ENCODE measurements around the gene CHP2. TPM values are rescaled to one million over a fixed set of nuclear protein-coding genes. Genes with fewer than 3 reads are reported as not detected.

Gene CHP2
- total RNA-seq, 1 donor from 2014 or later = 0.26 TPM

GRCh38 chr16:23768581-23768980, 13.8 kb downstream of the CHP2 start:
- FAIRE-seq (no peak), DNase-seq (ENCODE audit: low read depth) (peak; percentile 83)

DNA sequence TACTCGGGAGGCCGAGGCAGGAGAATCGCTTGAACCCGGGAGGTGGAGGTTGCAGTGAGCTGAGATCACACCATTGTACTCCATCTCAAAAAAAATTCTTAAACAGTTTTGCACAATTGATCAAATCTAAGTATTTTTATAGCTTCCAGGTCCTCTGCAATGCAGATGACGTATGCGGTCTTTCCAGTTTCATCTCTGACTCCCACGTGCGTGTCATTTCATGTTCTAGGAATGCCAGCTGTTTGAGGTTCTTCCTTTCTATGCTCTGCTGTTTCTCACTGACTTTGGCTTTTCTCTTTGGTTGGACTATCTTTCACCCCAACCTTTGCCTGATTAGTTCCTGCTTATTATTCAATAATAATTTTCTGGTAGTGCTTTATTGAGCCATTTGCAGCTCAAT, 16.2 kb downstream of the CHP2 start:
- DNase-seq (ENCODE audit: low read depth) (peak; percentile 89), FAIRE-seq (no peak)
- TF ChIP-seq, protein P1, sequence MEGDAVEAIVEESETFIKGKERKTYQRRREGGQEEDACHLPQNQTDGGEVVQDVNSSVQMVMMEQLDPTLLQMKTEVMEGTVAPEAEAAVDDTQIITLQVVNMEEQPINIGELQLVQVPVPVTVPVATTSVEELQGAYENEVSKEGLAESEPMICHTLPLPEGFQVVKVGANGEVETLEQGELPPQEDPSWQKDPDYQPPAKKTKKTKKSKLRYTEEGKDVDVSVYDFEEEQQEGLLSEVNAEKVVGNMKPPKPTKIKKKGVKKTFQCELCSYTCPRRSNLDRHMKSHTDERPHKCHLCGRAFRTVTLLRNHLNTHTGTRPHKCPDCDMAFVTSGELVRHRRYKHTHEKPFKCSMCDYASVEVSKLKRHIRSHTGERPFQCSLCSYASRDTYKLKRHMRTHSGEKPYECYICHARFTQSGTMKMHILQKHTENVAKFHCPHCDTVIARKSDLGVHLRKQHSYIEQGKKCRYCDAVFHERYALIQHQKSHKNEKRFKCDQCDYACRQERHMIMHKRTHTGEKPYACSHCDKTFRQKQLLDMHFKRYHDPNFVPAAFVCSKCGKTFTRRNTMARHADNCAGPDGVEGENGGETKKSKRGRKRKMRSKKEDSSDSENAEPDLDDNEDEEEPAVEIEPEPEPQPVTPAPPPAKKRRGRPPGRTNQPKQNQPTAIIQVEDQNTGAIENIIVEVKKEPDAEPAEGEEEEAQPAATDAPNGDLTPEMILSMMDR (IDR thresholded peaks at IDR 0.05; ENCODE audit: insufficient read depth, low read length, severe bottlenecking) = no peak
- H3K4me3 ChIP-seq (ENCODE audit: low read depth, low read length) = no peak overlapping the region
- no peaks in the 10 kb centered on the region for H3K27me3 ChIP-seq (ENCODE audit: control insufficient read depth, insufficient read depth, low read length)
- H3K36me3 ChIP-seq (ENCODE audit: control insufficient read depth, insufficient read depth, low read length) = no peaks in the 10 kb centered on the region

More at GRCh38 chr16:23768581-23768980, 13.8 kb downstream of the CHP2 start:
- H3K36me3 ChIP-seq (ENCODE audit: control insufficient read depth, insufficient read depth, low read length) = no peaks in the 10 kb centered on the region
- H3K27me3 ChIP-seq (ENCODE audit: control insufficient read depth, insufficient read depth, low read length) = no peaks in the 10 kb centered on the region
- TF ChIP-seq, protein P1 (IDR thresholded peaks at IDR 0.05; ENCODE audit: insufficient read depth, low read length, severe bottlenecking) = no peak
- no peak overlapping the region for H3K4me3 ChIP-seq (ENCODE audit: low read depth, low read length)

GRCh38 chr16:23771642-23772041, 16.8 kb downstream of the CHP2 start:
- DNase-seq (ENCODE audit: low read depth) = peak; percentile 92
- TF ChIP-seq, protein P1 (IDR thresholded peaks at IDR 0.05; ENCODE audit: insufficient read depth, low read length, severe bottlenecking) = no peak
- no peaks in the 10 kb centered on the region for H3K27me3 ChIP-seq (ENCODE audit: control insufficient read depth, insufficient read depth, low read length)
- FAIRE-seq = no peak
- H3K4me3 ChIP-seq (ENCODE audit: low read depth, low read length) = no peak overlapping the region
- H3K36me3 ChIP-seq (ENCODE audit: control insufficient read depth, insufficient read depth, low read length) = no peaks in the 10 kb centered on the region

GRCh38 chr16:23773339-23773738, 18.5 kb downstream of the CHP2 start:
- TF ChIP-seq, protein P1 (IDR thresholded peaks at IDR 0.05; ENCODE audit: insufficient read depth, low read length, severe bottlenecking) = no peak
- FAIRE-seq (no peak), DNase-seq (ENCODE audit: low read depth) (no peak)
- H3K36me3 ChIP-seq (ENCODE audit: control insufficient read depth, insufficient read depth, low read length) = no peaks in the 10 kb centered on the region
- H3K4me3 ChIP-seq (ENCODE audit: low read depth, low read length) = no peak overlapping the region
- H3K27me3 ChIP-seq (ENCODE audit: control insufficient read depth, insufficient read depth, low read length) = no peaks in the 10 kb centered on the region

DNA sequence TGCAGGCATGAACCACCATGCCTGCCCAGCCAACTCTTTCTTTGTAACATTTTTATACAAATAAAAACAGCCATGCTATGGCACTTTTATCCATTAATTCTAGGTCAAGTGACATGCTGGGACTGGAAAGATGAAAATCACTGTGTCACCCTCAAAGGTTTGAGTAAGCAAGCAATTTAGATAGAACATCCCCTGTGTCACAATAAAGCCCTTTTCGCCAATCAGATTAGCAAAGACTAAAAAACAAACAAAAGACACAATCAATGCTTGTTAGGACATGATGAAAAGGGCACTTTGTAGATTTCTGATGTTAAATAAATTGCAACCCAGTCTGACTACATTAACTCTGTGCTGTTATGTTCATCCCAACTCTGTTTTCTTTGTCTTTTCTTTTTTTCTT, 26.4 kb downstream of the CHP2 start:
- Histone ChIP-seq H3K36me3 (ENCODE audit: control insufficient read depth, insufficient read depth, low read length) (no peaks in the 10 kb centered on the region), H3K27me3 (ENCODE audit: control insufficient read depth, insufficient read depth, low read length) (no peaks in the 10 kb centered on the region), H3K4me3 (ENCODE audit: low read depth, low read length) (no peak overlapping the region)
- no peak for FAIRE-seq
- peak; percentile 47 for DNase-seq (ENCODE audit: low read depth)
- TF ChIP-seq, protein P1 (IDR thresholded peaks at IDR 0.05; ENCODE audit: insufficient read depth, low read length, severe bottlenecking) = no peak

DNA sequence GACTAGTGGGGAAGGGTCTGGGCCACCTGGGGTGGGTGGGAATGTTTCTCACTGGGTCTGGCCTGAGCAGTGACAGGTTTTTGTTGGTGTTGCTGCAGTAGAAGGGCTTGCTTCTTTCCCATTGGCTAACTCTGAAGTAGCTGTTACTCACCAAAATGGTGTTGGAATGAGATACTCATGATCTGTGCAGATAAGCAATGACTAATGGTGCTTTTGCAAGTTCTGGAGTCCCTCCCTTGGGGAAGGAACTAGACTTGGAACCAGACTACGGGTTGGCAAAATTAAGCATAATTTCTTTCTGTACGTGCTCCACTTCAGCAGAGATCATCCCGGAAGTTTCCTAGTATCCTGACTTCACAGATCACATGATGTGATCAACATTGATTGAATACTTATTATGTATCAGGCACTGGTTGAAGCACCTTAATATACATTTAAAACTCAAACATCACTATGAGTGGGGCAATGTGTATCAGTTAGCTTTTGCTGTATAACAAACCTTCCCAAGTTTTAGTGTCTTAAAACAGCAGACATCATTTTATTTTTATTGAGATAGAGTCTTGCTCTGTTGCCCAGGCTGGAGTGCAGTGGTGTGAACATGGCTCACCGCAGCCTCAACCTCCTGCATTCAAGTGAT, 30.1 kb downstream of the CHP2 start:
- FAIRE-seq = peak; percentile 92
- no peak overlapping the region for H3K4me3 ChIP-seq (ENCODE audit: low read depth, low read length)
- DNase-seq (ENCODE audit: low read depth) = peak; percentile 83
- no peaks in the 10 kb centered on the region for H3K36me3 ChIP-seq (ENCODE audit: control insufficient read depth, insufficient read depth, low read length)
- TF ChIP-seq, protein P1 (IDR thresholded peaks at IDR 0.05; ENCODE audit: insufficient read depth, low read length, severe bottlenecking) = no peak
- no peaks in the 10 kb centered on the region for H3K27me3 ChIP-seq (ENCODE audit: control insufficient read depth, insufficient read depth, low read length)

All from bronchial epithelial cell (primary cell).